Lung (tissue), 12 donors: ENCODE data around the gene PLA2G4E. TPM values are rescaled to one million over a fixed set of nuclear protein-coding genes. Genes with fewer than 3 reads are reported as not detected.

Experiments
- ATAC-seq: fragments of 200-7000 bp; cut with Tn5 transposase; one replicate; pipeline ENCODE4 v1.9.1; 2020; ENCODE audit warnings: moderate number of reproducible peaks; ENCODE audit not compliant: insufficient read depth, low FRiP score
- DNase-seq, 3 donors: peaks; one replicate each; pipeline ENCODE4 v3.0.0-alpha.2; 2013 to 2017
- H3K27ac ChIP-seq, 2 donors: one replicate each; pipeline ENCODE4 v1.5.1; 2013; ENCODE audit warnings: mild to moderate bottlenecking in 2 of 2, moderate library complexity in 2 of 2, control low read depth in 1 of 2, inconsistent platforms in 1 of 2, low read depth in 1 of 2, low read length in 1 of 2
- H3K27me3 ChIP-seq, 3 donors: one replicate each; pipeline ENCODE4 v1.5.1; 2013; ENCODE audit warnings: low read length in 2 of 3; ENCODE audit not compliant: control insufficient read depth in 3 of 3, insufficient read depth in 3 of 3
- H3K36me3 ChIP-seq, 4 donors: one replicate each; pipeline ENCODE4 v1.5.1; 2013; ENCODE audit warnings: low read length in 4 of 4, mild to moderate bottlenecking in 1 of 4, moderate library complexity in 1 of 4; ENCODE audit not compliant: control insufficient read depth in 4 of 4, insufficient read depth in 4 of 4
- H3K4me1 ChIP-seq, 5 donors: one replicate each; pipeline ENCODE4 v1.5.1; 2013; ENCODE audit warnings: low read length in 5 of 5, mild to moderate bottlenecking in 2 of 5, moderate library complexity in 1 of 5; ENCODE audit not compliant: control insufficient read depth in 5 of 5, insufficient read depth in 5 of 5
- H3K4me3 ChIP-seq: one replicate; pipeline ENCODE4 v1.5.1; 2013; ENCODE audit warnings: mild to moderate bottlenecking, control low read depth, moderate library complexity
- H3K9ac ChIP-seq, 2 donors: one replicate each; pipeline ENCODE4 v1.5.1; 2013; ENCODE audit warnings: low read length in 2 of 2, control low read depth in 1 of 2; ENCODE audit not compliant: insufficient read depth in 1 of 2
- H3K9me3 ChIP-seq, 4 donors: one replicate each; pipeline ENCODE4 v1.5.1; 2013; ENCODE audit warnings: low read length in 3 of 4, mild to moderate bottlenecking in 1 of 4, moderate library complexity in 1 of 4; ENCODE audit not compliant: control insufficient read depth in 4 of 4, insufficient read depth in 3 of 4
- WGBS, 2 donors: extraction: QIAGEN DNeasy Blood & Tissue Kit; methylation state at CpG; one replicate each; pipeline ENCODE4 v1.1.7; 2013; 5-methylcytosine and 5-hydroxymethylcytosine counted together
- polyA plus RNA-seq, 2 donors: library from polyadenylated mRNA; stranded (reverse); fragments of 200-250 nt; gene quantifications; one replicate each; pipeline ENCODE4 v1.2.1, GENCODE V29; 2013
- total RNA-seq, 2 donors: library from RNA; depleted of rRNA in 1 of 2; stranded (reverse); fragments of >200 nt in 1 of 2; gene quantifications; one replicate each; pipeline ENCODE4 v1.2.1, GENCODE V29; 2014 to 2021
- TF ChIP-seq, protein P1 (sequence below): IDR thresholded peaks from 2 replicates; pipeline ENCODE4 v1.5.1; 2012; ENCODE audit warnings: mild to moderate bottlenecking; ENCODE audit errors: control extremely low read depth, extremely low read depth
- donor health status: control.
- donor health status: control.
- donor health status: Bipolar disorder and iron deficiency.
- donor health status: healthy.
- donor health status: DM: yes; HTN: yes; CAD: no.

The PLA2G4E gene
- total and polyA plus RNA-seq, 4 donors = 0.38 to 1.7 (median 1.7) TPM; not detected in 1

DNA sequence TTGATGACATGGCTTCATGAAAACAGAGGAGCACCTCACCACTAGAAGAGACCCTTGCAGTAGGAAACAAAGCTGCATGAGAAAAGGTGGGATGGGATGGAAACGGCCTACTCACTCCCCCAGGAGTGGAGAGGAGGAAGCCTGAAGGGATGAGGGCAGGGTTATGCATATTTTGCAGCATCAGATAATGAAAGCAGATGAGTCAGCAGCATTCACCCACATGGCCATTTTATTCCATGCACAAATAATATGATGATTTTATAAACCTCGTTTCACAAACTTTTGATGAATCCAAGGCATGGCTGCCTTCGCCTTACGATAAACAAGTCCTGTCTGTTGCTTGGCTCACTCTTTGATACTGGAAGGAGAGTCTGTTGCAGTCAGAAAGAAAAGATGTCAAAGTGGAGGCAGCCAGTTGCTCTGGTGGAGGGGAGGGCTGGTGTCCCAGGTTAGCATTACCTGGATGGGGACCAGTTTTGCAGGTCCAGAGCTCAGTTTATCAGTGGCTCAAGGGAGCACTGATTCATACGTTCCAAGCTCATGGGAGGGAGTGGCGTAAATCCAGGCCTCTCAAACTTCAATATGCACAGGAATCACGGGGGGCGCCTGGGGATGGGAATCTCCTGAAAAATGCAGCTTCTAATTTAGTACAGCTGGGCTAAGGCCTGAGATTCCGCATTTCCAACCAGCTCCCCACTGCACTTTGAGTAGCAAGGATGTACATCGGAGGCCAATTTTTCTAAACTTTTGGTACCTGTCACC lies 39.3 kb downstream of the PLA2G4E start:
- no peak overlapping the region for H3K4me3 ChIP-seq
- H3K9ac ChIP-seq = no peak overlapping the region
- peaks cover 0 to 5% (median 0%) of the 10 kb centered on the region in 5 donors for H3K4me1 ChIP-seq
- H3K36me3 ChIP-seq = no peaks in the 10 kb centered on the region
- H3K27me3 ChIP-seq = no peaks in the 10 kb centered on the region
- TF ChIP-seq, protein P1, sequence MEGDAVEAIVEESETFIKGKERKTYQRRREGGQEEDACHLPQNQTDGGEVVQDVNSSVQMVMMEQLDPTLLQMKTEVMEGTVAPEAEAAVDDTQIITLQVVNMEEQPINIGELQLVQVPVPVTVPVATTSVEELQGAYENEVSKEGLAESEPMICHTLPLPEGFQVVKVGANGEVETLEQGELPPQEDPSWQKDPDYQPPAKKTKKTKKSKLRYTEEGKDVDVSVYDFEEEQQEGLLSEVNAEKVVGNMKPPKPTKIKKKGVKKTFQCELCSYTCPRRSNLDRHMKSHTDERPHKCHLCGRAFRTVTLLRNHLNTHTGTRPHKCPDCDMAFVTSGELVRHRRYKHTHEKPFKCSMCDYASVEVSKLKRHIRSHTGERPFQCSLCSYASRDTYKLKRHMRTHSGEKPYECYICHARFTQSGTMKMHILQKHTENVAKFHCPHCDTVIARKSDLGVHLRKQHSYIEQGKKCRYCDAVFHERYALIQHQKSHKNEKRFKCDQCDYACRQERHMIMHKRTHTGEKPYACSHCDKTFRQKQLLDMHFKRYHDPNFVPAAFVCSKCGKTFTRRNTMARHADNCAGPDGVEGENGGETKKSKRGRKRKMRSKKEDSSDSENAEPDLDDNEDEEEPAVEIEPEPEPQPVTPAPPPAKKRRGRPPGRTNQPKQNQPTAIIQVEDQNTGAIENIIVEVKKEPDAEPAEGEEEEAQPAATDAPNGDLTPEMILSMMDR = no peak
- ATAC-seq (no peak), DNase-seq (no peak)
- no peaks in the 10 kb centered on the region for H3K9me3 ChIP-seq
- 91% methylated on average over 10 of the region's 10 CpGs for WGBS, 2 donors
- no peak overlapping the region for H3K27ac ChIP-seq

GRCh38 chr15:41980654-41981323 lies 40.1 kb downstream of the PLA2G4E start:
- peaks cover 0 to 5% (median 0%) of the 10 kb centered on the region in 5 donors for H3K4me1 ChIP-seq
- H3K36me3 ChIP-seq = no peaks in the 10 kb centered on the region
- WGBS, 2 donors = 56 to 78% methylated on average over 7 of the region's 7 CpGs
- H3K27ac ChIP-seq = peak overlapping the region in 1 of 2 donors; percentile 25
- DNase-seq (peak in 1 of 3 donors; percentile 53), ATAC-seq (no peak)
- H3K4me3 ChIP-seq = no peak overlapping the region
- TF ChIP-seq, protein P1 = no peak
- no peaks in the 10 kb centered on the region for H3K9me3 ChIP-seq
- H3K27me3 ChIP-seq = no peaks in the 10 kb centered on the region
- H3K9ac ChIP-seq = no peak overlapping the region

DNA sequence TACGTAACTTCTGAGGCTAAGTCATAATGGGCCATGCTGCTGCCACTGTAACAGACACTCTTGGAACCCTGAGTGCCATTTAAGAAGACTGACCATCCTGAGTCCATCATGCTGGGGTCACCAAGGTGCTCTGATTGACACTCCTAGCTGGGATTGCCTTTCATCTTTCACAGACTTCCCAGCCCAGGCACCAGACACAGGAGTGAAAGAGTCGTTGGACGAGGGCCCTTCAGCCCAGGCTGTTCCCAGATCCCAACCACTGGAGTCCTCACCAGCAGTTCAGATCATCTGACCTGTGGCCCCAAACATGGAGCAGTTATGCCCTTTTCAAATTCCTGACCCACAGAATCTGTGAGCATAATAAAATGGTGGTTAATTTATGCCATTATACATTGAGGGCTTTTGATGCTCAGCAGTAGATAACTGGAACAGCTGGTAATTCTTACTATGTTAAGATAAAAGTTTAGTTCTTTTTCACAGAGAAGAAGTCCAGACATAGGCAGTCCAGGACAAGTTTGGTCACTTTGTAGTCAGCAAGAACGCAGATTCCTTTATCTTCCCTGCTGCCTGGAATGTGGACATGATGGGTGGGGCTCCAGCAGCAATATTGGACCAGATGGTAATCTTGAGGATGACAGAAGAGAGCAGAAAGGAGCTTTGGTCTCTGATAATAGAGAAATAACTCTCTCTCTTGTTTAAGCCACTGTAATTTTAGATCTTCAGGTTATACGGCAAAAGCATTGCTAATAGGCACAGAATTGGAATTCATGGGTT lies 41.2 kb downstream of the PLA2G4E start:
- peaks cover 0 to 3% (median 0%) of the 10 kb centered on the region in 3 donors for H3K27me3 ChIP-seq
- ATAC-seq = no peak
- no peak overlapping the region for H3K27ac ChIP-seq
- no peaks in the 10 kb centered on the region for H3K9me3 ChIP-seq
- DNase-seq = no peak
- 81 to 93% methylated on average over 5 of the region's 5 CpGs for WGBS, 2 donors
- peaks cover 0 to 5% (median 0%) of the 10 kb centered on the region in 5 donors for H3K4me1 ChIP-seq
- TF ChIP-seq, protein P1 = no peak
- H3K36me3 ChIP-seq = no peaks in the 10 kb centered on the region
- no peak overlapping the region for H3K4me3 ChIP-seq
- H3K9ac ChIP-seq = no peak overlapping the region
